Esophagus squamous epithelium (tissue), 4 donors: ENCODE data around the gene DPH2.

ENCODE experiments used
- POLR2A ChIP-seq, 4 donors: fragments of 450-650 bp; IDR thresholded peaks; one replicate each; pipeline ENCODE4 v1.6.1; 2017; ENCODE audit warnings: antibody characterized with exemption in 4 of 4, mild to moderate bottlenecking in 4 of 4, moderate library complexity in 3 of 4
- TF ChIP-seq, protein P1 (sequence below), 6 experiments: fragments of 450-650 bp in 4 of 6; fragments of 200-600 bp in 2 of 6; sonication (generic) in 2 of 6; IDR thresholded peaks; one replicate each; pipeline ENCODE4 v1.5.1; 2016 to 2019; ENCODE audit warnings: antibody characterized with exemption in 6 of 6, mild to moderate bottlenecking in 4 of 6, moderate library complexity in 4 of 6

DNA sequence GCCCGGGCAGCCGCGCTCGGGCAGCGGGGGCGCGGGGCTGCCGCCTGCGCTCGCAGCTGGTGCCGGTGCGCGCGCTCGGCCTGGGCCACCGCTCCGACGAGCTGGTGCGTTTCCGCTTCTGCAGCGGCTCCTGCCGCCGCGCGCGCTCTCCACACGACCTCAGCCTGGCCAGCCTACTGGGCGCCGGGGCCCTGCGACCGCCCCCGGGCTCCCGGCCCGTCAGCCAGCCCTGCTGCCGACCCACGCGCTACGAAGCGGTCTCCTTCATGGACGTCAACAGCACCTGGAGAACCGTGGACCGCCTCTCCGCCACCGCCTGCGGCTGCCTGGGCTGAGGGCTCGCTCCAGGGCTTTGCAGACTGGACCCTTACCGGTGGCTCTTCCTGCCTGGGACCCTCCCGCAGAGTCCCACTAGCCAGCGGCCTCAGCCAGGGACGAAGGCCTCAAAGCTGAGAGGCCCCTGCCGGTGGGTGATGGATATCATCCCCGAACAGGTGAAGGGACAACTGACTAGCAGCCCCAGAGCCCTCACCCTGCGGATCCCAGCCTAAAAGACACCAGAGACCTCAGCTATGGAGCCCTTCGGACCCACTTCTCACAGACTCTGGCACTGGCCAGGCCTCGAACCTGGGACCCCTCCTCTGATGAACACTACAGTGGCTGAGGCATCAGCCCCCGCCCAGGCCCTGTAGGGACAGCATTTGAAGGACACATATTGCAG, 33.2 kb upstream of the DPH2 start:
- TF ChIP-seq, protein P1, sequence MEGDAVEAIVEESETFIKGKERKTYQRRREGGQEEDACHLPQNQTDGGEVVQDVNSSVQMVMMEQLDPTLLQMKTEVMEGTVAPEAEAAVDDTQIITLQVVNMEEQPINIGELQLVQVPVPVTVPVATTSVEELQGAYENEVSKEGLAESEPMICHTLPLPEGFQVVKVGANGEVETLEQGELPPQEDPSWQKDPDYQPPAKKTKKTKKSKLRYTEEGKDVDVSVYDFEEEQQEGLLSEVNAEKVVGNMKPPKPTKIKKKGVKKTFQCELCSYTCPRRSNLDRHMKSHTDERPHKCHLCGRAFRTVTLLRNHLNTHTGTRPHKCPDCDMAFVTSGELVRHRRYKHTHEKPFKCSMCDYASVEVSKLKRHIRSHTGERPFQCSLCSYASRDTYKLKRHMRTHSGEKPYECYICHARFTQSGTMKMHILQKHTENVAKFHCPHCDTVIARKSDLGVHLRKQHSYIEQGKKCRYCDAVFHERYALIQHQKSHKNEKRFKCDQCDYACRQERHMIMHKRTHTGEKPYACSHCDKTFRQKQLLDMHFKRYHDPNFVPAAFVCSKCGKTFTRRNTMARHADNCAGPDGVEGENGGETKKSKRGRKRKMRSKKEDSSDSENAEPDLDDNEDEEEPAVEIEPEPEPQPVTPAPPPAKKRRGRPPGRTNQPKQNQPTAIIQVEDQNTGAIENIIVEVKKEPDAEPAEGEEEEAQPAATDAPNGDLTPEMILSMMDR (IDR thresholded peaks at IDR 0.05) = no peak
- TF ChIP-seq POLR2A (IDR thresholded peaks at IDR 0.05) = no peak
